ENCODE measurements around the gene GM2A. TPM values are rescaled to one million over a fixed set of nuclear protein-coding genes. Genes with fewer than 3 reads are reported as not detected.
"Not testable (repeated sequence)": the region's sequence is repeated elsewhere in the genome, so short reads cannot be mapped to it uniquely, and the experiment has no call there.

Gene GM2A
- total RNA-seq, 1 donor from 2014 or later = 16.7 TPM

- Histone ChIP-seq H3K36me3 (ENCODE audit: control insufficient read depth in 3 of 3, insufficient read depth in 3 of 3, low read length in 3 of 3) (no peaks in the 10 kb centered on the region), H3K27ac (ENCODE audit: low read depth, low read length) (no peak overlapping the region), H3K4me3 (ENCODE audit: low read length in 3 of 3) (no peak overlapping the region), H3K4me1 (ENCODE audit: control insufficient read depth in 3 of 3, insufficient read depth in 3 of 3, low read length in 3 of 3) (peaks cover 9 to 11% (median 10%) of the 10 kb centered on the region in 3 donors), H3K9me3 (ENCODE audit: control insufficient read depth in 3 of 3, low read length in 3 of 3) (no peaks in the 10 kb centered on the region), H3K9ac (ENCODE audit: low read depth in 1 of 3, low read length in 3 of 3) (no peak overlapping the region), H3K27me3 (ENCODE audit: control insufficient read depth in 3 of 3, insufficient read depth in 3 of 3, low read length in 3 of 3) (no peaks in the 10 kb centered on the region)
Observed at GRCh38 chr5:151249281-151249680, 3.7 kb upstream of the GM2A start.

GRCh38 chr5:151250346-151251000 is 2.5 kb upstream of the GM2A start:
- H3K27me3 ChIP-seq (ENCODE audit: control insufficient read depth in 3 of 3, insufficient read depth in 3 of 3, low read length in 3 of 3) = no peaks in the 10 kb centered on the region
- no peak overlapping the region for H3K27ac ChIP-seq (ENCODE audit: low read depth, low read length)
- H3K36me3 ChIP-seq (ENCODE audit: control insufficient read depth in 3 of 3, insufficient read depth in 3 of 3, low read length in 3 of 3) = no peaks in the 10 kb centered on the region
- H3K9me3 ChIP-seq (ENCODE audit: control insufficient read depth in 3 of 3, low read length in 3 of 3) = no peaks in the 10 kb centered on the region
- no peak overlapping the region for H3K4me3 ChIP-seq (ENCODE audit: low read length in 3 of 3)
- no peak overlapping the region for H3K9ac ChIP-seq (ENCODE audit: low read depth in 1 of 3, low read length in 3 of 3)
- peaks cover 13 to 16% (median 14%) of the 10 kb centered on the region in 3 donors for H3K4me1 ChIP-seq (ENCODE audit: control insufficient read depth in 3 of 3, insufficient read depth in 3 of 3, low read length in 3 of 3)

GRCh38 chr5:151251001-151251551 is 1.9 kb upstream of the GM2A start:
- no peaks in the 10 kb centered on the region for H3K36me3 ChIP-seq (ENCODE audit: control insufficient read depth in 3 of 3, insufficient read depth in 3 of 3, low read length in 3 of 3)
- H3K9me3 ChIP-seq (ENCODE audit: control insufficient read depth in 3 of 3, low read length in 3 of 3) = no peaks in the 10 kb centered on the region
- H3K4me3 ChIP-seq (ENCODE audit: low read length in 3 of 3) = no peak overlapping the region
- H3K27ac ChIP-seq (ENCODE audit: low read depth, low read length) = no peak overlapping the region
- H3K9ac ChIP-seq (ENCODE audit: low read depth in 1 of 3, low read length in 3 of 3) = no peak overlapping the region
- no peaks in the 10 kb centered on the region for H3K27me3 ChIP-seq (ENCODE audit: control insufficient read depth in 3 of 3, insufficient read depth in 3 of 3, low read length in 3 of 3)
- H3K4me1 ChIP-seq (ENCODE audit: control insufficient read depth in 3 of 3, insufficient read depth in 3 of 3, low read length in 3 of 3) = peaks cover 13 to 18% (median 17%) of the 10 kb centered on the region in 3 donors

DNA sequence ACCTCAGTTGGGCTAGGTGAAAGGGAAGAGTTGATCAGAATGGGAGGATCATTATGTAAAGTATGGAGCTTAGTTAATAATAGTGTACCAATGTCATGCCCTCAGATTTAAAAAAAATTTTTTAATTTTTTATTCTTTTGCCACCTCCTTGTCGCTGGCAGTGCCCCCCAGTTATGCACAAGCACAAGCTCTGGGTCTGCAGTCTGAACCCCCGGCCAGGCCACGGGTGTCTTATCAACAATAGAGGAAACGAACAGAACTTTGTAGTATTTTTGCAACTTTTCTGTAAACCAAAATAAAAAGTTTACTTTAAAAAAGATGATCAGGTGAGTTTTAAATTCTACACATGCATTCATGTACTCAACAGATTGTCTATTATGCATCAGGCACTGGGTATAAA is 1.4 kb upstream of the GM2A start:
- no peak overlapping the region for H3K27ac ChIP-seq (ENCODE audit: low read depth, low read length)
- no peaks in the 10 kb centered on the region for H3K27me3 ChIP-seq (ENCODE audit: control insufficient read depth in 3 of 3, insufficient read depth in 3 of 3, low read length in 3 of 3)
- no peaks in the 10 kb centered on the region for H3K36me3 ChIP-seq (ENCODE audit: control insufficient read depth in 3 of 3, insufficient read depth in 3 of 3, low read length in 3 of 3)
- no peaks in the 10 kb centered on the region for H3K9me3 ChIP-seq (ENCODE audit: control insufficient read depth in 3 of 3, low read length in 3 of 3)
- H3K4me1 ChIP-seq (ENCODE audit: control insufficient read depth in 3 of 3, insufficient read depth in 3 of 3, low read length in 3 of 3) = peaks cover 13 to 18% (median 17%) of the 10 kb centered on the region in 3 donors
- H3K4me3 ChIP-seq (ENCODE audit: low read length in 3 of 3) = peak overlapping the region in 1 of 3 donors; percentile 78
- H3K9ac ChIP-seq (ENCODE audit: low read depth in 1 of 3, low read length in 3 of 3) = no peak overlapping the region

GRCh38 chr5:151253605-151253950 is 593 bp downstream of the GM2A start:
- Histone ChIP-seq H3K9ac (ENCODE audit: low read depth in 1 of 3, low read length in 3 of 3) (peak overlapping the region; percentile 76 to 99 (median 94)), H3K4me1 (ENCODE audit: control insufficient read depth in 3 of 3, insufficient read depth in 3 of 3, low read length in 3 of 3) (peaks cover 17 to 32% (median 19%) of the 10 kb centered on the region in 3 donors), H3K36me3 (ENCODE audit: control insufficient read depth in 3 of 3, insufficient read depth in 3 of 3, low read length in 3 of 3) (no peaks in the 10 kb centered on the region), H3K27me3 (ENCODE audit: control insufficient read depth in 3 of 3, insufficient read depth in 3 of 3, low read length in 3 of 3) (no peaks in the 10 kb centered on the region), H3K9me3 (ENCODE audit: control insufficient read depth in 3 of 3, low read length in 3 of 3) (no peaks in the 10 kb centered on the region), H3K27ac (ENCODE audit: low read depth, low read length) (peak overlapping the region; percentile 71), H3K4me3 (ENCODE audit: low read length in 3 of 3) (peak overlapping the region; percentile 92 to 98 (median 94))

GRCh38 chr5:151254556-151254955 is 1.6 kb downstream of the GM2A start:
- H3K4me1 ChIP-seq (ENCODE audit: control insufficient read depth in 3 of 3, insufficient read depth in 3 of 3, low read length in 3 of 3) = peaks cover 17 to 32% (median 19%) of the 10 kb centered on the region in 3 donors
- H3K9me3 ChIP-seq (ENCODE audit: control insufficient read depth in 3 of 3, low read length in 3 of 3) = no peaks in the 10 kb centered on the region
- no peak overlapping the region for H3K9ac ChIP-seq (ENCODE audit: low read depth in 1 of 3, low read length in 3 of 3)
- H3K36me3 ChIP-seq (ENCODE audit: control insufficient read depth in 3 of 3, insufficient read depth in 3 of 3, low read length in 3 of 3) = peaks cover 0 to 2% (median under 1%) of the 10 kb centered on the region in 3 donors
- H3K27ac ChIP-seq (ENCODE audit: low read depth, low read length) = no peak overlapping the region
- peak overlapping the region in 1 of 3 donors; percentile 92 for H3K4me3 ChIP-seq (ENCODE audit: low read length in 3 of 3)
- no peaks in the 10 kb centered on the region for H3K27me3 ChIP-seq (ENCODE audit: control insufficient read depth in 3 of 3, insufficient read depth in 3 of 3, low read length in 3 of 3)

- H3K4me3 ChIP-seq (ENCODE audit: low read length in 3 of 3); H3K27me3 ChIP-seq (ENCODE audit: control insufficient read depth in 3 of 3, insufficient read depth in 3 of 3, low read length in 3 of 3); H3K9ac ChIP-seq (ENCODE audit: low read depth in 1 of 3, low read length in 3 of 3); H3K27ac ChIP-seq (ENCODE audit: low read depth, low read length); H3K9me3 ChIP-seq (ENCODE audit: control insufficient read depth in 3 of 3, low read length in 3 of 3); H3K36me3 ChIP-seq (ENCODE audit: control insufficient read depth in 3 of 3, insufficient read depth in 3 of 3, low read length in 3 of 3): not testable (repeated sequence)
- H3K4me1 ChIP-seq (ENCODE audit: control insufficient read depth in 3 of 3, insufficient read depth in 3 of 3, low read length in 3 of 3) = peaks cover 17 to 32% (median 19%) of the 10 kb centered on the region in 3 donors
Observed at GRCh38 chr5:151254990-151255389, 2.0 kb downstream of the GM2A start.

DNA sequence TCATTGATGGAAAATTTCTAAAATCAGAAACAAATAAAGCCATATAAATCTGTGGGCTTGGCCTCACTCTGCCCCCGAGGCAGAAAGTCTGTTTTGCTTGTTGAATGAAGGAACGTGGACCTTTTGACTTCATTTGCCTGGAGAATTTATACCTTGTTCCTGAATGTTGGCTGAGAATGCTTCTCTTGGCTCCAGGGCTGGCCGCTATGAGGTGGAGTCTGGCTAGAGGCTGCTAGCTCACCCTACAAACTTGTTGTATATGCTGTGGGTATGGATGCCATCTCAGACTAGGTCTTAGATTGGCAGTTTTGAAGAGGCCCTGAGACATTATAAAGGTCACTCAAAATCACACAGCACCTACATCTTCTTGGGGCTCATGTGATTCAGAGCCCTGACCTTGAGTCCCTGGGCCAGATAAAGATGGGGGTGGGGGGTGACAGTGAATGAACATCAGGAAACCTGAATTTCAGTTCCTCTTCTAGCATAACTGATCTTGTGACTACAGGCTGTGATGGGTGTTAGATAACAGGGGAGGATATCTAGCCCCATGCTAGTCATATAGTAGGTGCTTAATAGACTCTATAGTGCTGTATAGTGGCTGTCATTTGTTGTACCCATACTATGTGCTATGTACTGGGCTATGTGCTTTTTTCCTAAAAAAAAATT is 2.8 kb downstream of the GM2A start:
- Histone ChIP-seq H3K36me3 (ENCODE audit: control insufficient read depth in 3 of 3, insufficient read depth in 3 of 3, low read length in 3 of 3) (peaks cover 2 to 7% (median 5%) of the 10 kb centered on the region in 3 donors), H3K27me3 (ENCODE audit: control insufficient read depth in 3 of 3, insufficient read depth in 3 of 3, low read length in 3 of 3) (no peaks in the 10 kb centered on the region), H3K27ac (ENCODE audit: low read depth, low read length) (no peak overlapping the region), H3K4me3 (ENCODE audit: low read length in 3 of 3) (no peak overlapping the region), H3K9me3 (ENCODE audit: control insufficient read depth in 3 of 3, low read length in 3 of 3) (no peaks in the 10 kb centered on the region), H3K4me1 (ENCODE audit: control insufficient read depth in 3 of 3, insufficient read depth in 3 of 3, low read length in 3 of 3) (peaks cover 17 to 32% (median 19%) of the 10 kb centered on the region in 3 donors), H3K9ac (ENCODE audit: low read depth in 1 of 3, low read length in 3 of 3) (no peak overlapping the region)

- peaks cover 2 to 13% (median 9%) of the 10 kb centered on the region in 3 donors for H3K36me3 ChIP-seq (ENCODE audit: control insufficient read depth in 3 of 3, insufficient read depth in 3 of 3, low read length in 3 of 3)
- H3K9ac ChIP-seq (ENCODE audit: low read depth in 1 of 3, low read length in 3 of 3) = no peak overlapping the region
- H3K27ac ChIP-seq (ENCODE audit: low read depth, low read length) = peak overlapping the region; percentile 14
- H3K4me1 ChIP-seq (ENCODE audit: control insufficient read depth in 3 of 3, insufficient read depth in 3 of 3, low read length in 3 of 3) = peaks cover 16 to 36% (median 17%) of the 10 kb centered on the region in 3 donors
- H3K4me3 ChIP-seq (ENCODE audit: low read length in 3 of 3) = no peak overlapping the region
- no peaks in the 10 kb centered on the region for H3K9me3 ChIP-seq (ENCODE audit: control insufficient read depth in 3 of 3, low read length in 3 of 3)
- H3K27me3 ChIP-seq (ENCODE audit: control insufficient read depth in 3 of 3, insufficient read depth in 3 of 3, low read length in 3 of 3) = no peaks in the 10 kb centered on the region
Observed at GRCh38 chr5:151257731-151258181, 4.8 kb downstream of the GM2A start.

DNA sequence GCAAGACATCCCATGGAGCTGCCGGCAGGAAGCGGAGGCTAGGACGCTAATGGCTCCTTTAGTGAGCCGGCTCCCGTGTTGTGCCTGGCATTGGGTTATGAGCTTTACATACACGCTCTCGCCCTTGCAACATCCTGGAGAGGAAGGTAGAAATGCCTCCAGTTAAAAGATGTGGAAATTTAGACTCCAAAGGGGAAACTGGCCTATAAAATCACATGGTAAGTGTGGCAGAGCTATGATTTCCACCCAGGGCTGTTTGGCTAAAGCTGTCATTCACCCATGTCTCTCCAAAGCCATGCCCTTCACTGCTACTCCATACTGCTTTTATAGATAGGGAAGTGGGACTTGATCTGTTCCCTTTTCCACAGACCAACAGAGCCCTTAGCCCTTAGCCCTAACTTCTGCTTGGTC is 5.2 kb downstream of the GM2A start:
- Histone ChIP-seq H3K4me1 (ENCODE audit: control insufficient read depth in 3 of 3, insufficient read depth in 3 of 3, low read length in 3 of 3) (peaks cover 16 to 37% (median 17%) of the 10 kb centered on the region in 3 donors), H3K9ac (ENCODE audit: low read depth in 1 of 3, low read length in 3 of 3) (no peak overlapping the region), H3K4me3 (ENCODE audit: low read length in 3 of 3) (no peak overlapping the region), H3K27ac (ENCODE audit: low read depth, low read length) (peak overlapping the region; percentile 14), H3K27me3 (ENCODE audit: control insufficient read depth in 3 of 3, insufficient read depth in 3 of 3, low read length in 3 of 3) (no peaks in the 10 kb centered on the region), H3K9me3 (ENCODE audit: control insufficient read depth in 3 of 3, low read length in 3 of 3) (no peaks in the 10 kb centered on the region), H3K36me3 (ENCODE audit: control insufficient read depth in 3 of 3, insufficient read depth in 3 of 3, low read length in 3 of 3) (peaks cover 2 to 14% (median 9%) of the 10 kb centered on the region in 3 donors)
